K562 (cell line): ENCODE results near the gene TTC38. TPM values are rescaled to one million over a fixed set of nuclear protein-coding genes. Genes with fewer than 3 reads are reported as not detected.

Experiments used
- BRCA1 ChIP-seq, 2 experiments: fragments of 450-650 bp in 1 of 2; sonication (generic) in 1 of 2; formaldehyde crosslinking in 1 of 2; IDR thresholded peaks; 2 replicates each; pipeline versions ENCODE4 v1.5.0 to v1.6.1; 2017 to 2020; ENCODE audit warnings: mild to moderate bottlenecking in 1 of 2, missing genetic modification reagents in 1 of 2
- CCAR2 ChIP-seq: fragments of 200-400 bp; formaldehyde crosslinking; IDR thresholded peaks from 2 replicates; pipeline ENCODE4 v1.6.1; 2017; ENCODE audit warnings: mild to moderate bottlenecking, low read depth, low read length
- HOXB6 ChIP-seq: fragments of 250-450 bp; sonication (Bioruptor Pico); IDR thresholded peaks from 2 replicates; pipeline ENCODE4 v1.5.1; 2022; ENCODE audit warnings: mild to moderate bottlenecking, borderline replicate concordance
- HSF4 ChIP-seq: fragments of 250-450 bp; sonication (Bioruptor Pico); IDR thresholded peaks from 2 replicates; pipeline ENCODE4 v2.1.2; 2022; ENCODE audit warnings: mild to moderate bottlenecking, moderate library complexity, borderline replicate concordance
- JUNB ChIP-seq: fragments of 450-650 bp; formaldehyde crosslinking; conservative IDR thresholded peaks from 2 replicates; pipeline ENCODE4 v1.4.0; 2020; ENCODE audit warnings: mild to moderate bottlenecking
- MAFG ChIP-seq: fragments of 450-650 bp; conservative IDR thresholded peaks from 2 replicates; pipeline ENCODE4 v1.6.1; 2016; ENCODE audit warnings: missing genetic modification characterization, missing compliant biosample characterization
- MIER1 ChIP-seq: fragments of 450-650 bp; IDR thresholded peaks from 2 replicates; pipeline ENCODE4 v1.6.1; 2016; ENCODE audit warnings: antibody characterized with exemption, mild to moderate bottlenecking, low read depth
- NFE2L1 ChIP-seq: fragments of 450-650 bp; IDR thresholded peaks from 2 replicates; pipeline ENCODE4 v1.6.1; 2016; ENCODE audit warnings: missing genetic modification characterization, low read depth, mild to moderate bottlenecking, missing compliant biosample characterization, moderate library complexity, borderline replicate concordance
- NFXL1 ChIP-seq: fragments of 450-650 bp; formaldehyde crosslinking; IDR thresholded peaks from 2 replicates; pipeline ENCODE4 v1.4.0; 2021; ENCODE audit warnings: mild to moderate bottlenecking
- NFYB ChIP-seq: IDR thresholded peaks from 2 replicates; pipeline ENCODE4 v1.6.1; 2011; ENCODE audit warnings: mild to moderate bottlenecking, moderate library complexity; ENCODE audit not compliant: insufficient read length; ENCODE audit errors: extremely low read depth
- NR3C1 ChIP-seq: sonication (generic); formaldehyde crosslinking; IDR thresholded peaks from 2 replicates; pipeline ENCODE4 v1.8.1; 2022; ENCODE audit warnings: missing genetic modification reagents
- POLR2G ChIP-seq: fragments of 200-400 bp; formaldehyde crosslinking; IDR thresholded peaks from 2 replicates; pipeline ENCODE4 v1.6.1; 2017; ENCODE audit warnings: low read depth, mild to moderate bottlenecking, antibody characterized with exemption, low read length, moderate library complexity
- POLR2H ChIP-seq: IDR thresholded peaks from 2 replicates; pipeline ENCODE4 v1.6.1; 2016; ENCODE audit warnings: missing genetic modification characterization, low read depth, mild to moderate bottlenecking, control low read depth, missing compliant biosample characterization, moderate library complexity
- PURB ChIP-seq: sonication (generic); formaldehyde crosslinking; IDR thresholded peaks from 2 replicates; pipeline ENCODE4 v1.9.0; 2021; ENCODE audit warnings: low read depth, mild to moderate bottlenecking, missing genetic modification reagents
- SMARCE1 ChIP-seq: fragments of 450-650 bp; IDR thresholded peaks from 2 replicates; pipeline ENCODE4 v1.7.1; 2016; ENCODE audit warnings: mild to moderate bottlenecking
- TCF3 ChIP-seq: sonication (generic); formaldehyde crosslinking; IDR thresholded peaks from 2 replicates; pipeline ENCODE4 v1.4.0; 2020; ENCODE audit warnings: mild to moderate bottlenecking, missing genetic modification reagents
- XRCC5 ChIP-seq: fragments of 200-400 bp; formaldehyde crosslinking; IDR thresholded peaks from 2 replicates; pipeline ENCODE4 v1.6.1; 2017; ENCODE audit warnings: low read depth, mild to moderate bottlenecking, low read length
- ZBTB49 ChIP-seq: sonication (generic); formaldehyde crosslinking; IDR thresholded peaks from 2 replicates; pipeline ENCODE4 v1.8.0; 2022; ENCODE audit warnings: missing genetic modification reagents, mild to moderate bottlenecking, borderline replicate concordance
- ZNF165 ChIP-seq: fragments of 250-450 bp; sonication (Bioruptor Pico); IDR thresholded peaks from 2 replicates; pipeline ENCODE4 v1.4.0; 2020; ENCODE audit warnings: borderline replicate concordance
- ZNF232 ChIP-seq: sonication (generic); formaldehyde crosslinking; IDR thresholded peaks from 2 replicates; pipeline ENCODE4 v1.8.0; 2022; ENCODE audit warnings: mild to moderate bottlenecking, missing genetic modification reagents
- ZNF551 ChIP-seq: fragments of 250-450 bp; sonication (Bioruptor Pico); IDR thresholded peaks from 2 replicates; pipeline ENCODE4 v1.5.0; 2021; ENCODE audit warnings: mild to moderate bottlenecking, moderate library complexity
- ZNF609 ChIP-seq: sonication (generic); formaldehyde crosslinking; IDR thresholded peaks from 2 replicates; pipeline ENCODE4 v1.8.1; 2023; ENCODE audit warnings: missing genetic modification reagents, mild to moderate bottlenecking, borderline replicate concordance
- polyA plus RNA-seq, 8 experiments: library from polyadenylated mRNA; depleted of rRNA in 4 of 8; stranded (reverse) in 5 of 8; unstranded in 3 of 8; fragments of >200 nt; fragmentation: Nextera tagmentation in 2 of 8; fragmentation: Illumina TruSeq in 1 of 8; extraction: Ambion mirVana in 2 of 8; extraction: Trizol in 1 of 8; gene quantifications; 2 replicates each; pipeline versions ENCODE4 v1.2.1 to v1.2.3, GENCODE V29; 2011 to 2014; ENCODE audit warnings: inconsistent platforms in 1 of 8, missing spikeins in 1 of 8
- total RNA-seq, 7 experiments: library from RNA; depleted of rRNA in 6 of 7; stranded (reverse); fragments of >200 nt in 6 of 7; fragmentation: Illumina TruSeq in 2 of 7; extraction: Trizol in 2 of 7; gene quantifications; 2 replicates each; pipeline versions ENCODE4 v1.2.1 to v1.2.3, GENCODE V29; 2011 to 2021; ENCODE audit warnings: low replicate concordance in 1 of 7

Gene TTC38
- total and polyA plus RNA-seq, 9 of the 15 experiments (the other 6 are each of a cell fraction or from before 2014, with no cell fraction given), result 0.84 to 28.4 (median 18.1) TPM

- no peak for TF ChIP-seq NFE2L1 (tag)
- TF ChIP-seq HOXB6 (CRISPR knock-in tag), result no peak
- no peak for TF ChIP-seq TCF3 (CRISPR knock-in tag)
- peak; percentile 52 for TF ChIP-seq NFYB
- TF ChIP-seq NFXL1 (CRISPR knock-in tag), result no peak
- TF ChIP-seq PURB (CRISPR knock-in tag), result no peak
- TF ChIP-seq BRCA1 (IDR thresholded peaks at IDR 0.05), result no peak
- TF ChIP-seq BRCA1 (CRISPR knock-in tag; IDR thresholded peaks at IDR 0.05), result no peak
- peak; percentile 54; the same call in 1 of the 2 replicates for TF ChIP-seq POLR2H (tag)
- no peak for TF ChIP-seq ZBTB49 (CRISPR knock-in tag)
- no peak for TF ChIP-seq JUNB (CRISPR knock-in tag)
- TF ChIP-seq ZNF232 (CRISPR knock-in tag), result no peak
- TF ChIP-seq ZNF551 (CRISPR knock-in tag), result no peak
- no peak for TF ChIP-seq NR3C1 (CRISPR knock-in tag)
- TF ChIP-seq MAFG (tag), result no peak
- no peak for TF ChIP-seq HSF4
- TF ChIP-seq XRCC5, result no peak
- TF ChIP-seq ZNF609 (CRISPR knock-in tag), result no peak
- TF ChIP-seq ZNF165 (CRISPR knock-in tag), result no peak
- TF ChIP-seq POLR2G, result peak; percentile 86
- TF ChIP-seq CCAR2, result no peak
- TF ChIP-seq SMARCE1, result no peak
- no peak for TF ChIP-seq MIER1
Measured at GRCh38 chr22:46296257-46297150, 28.7 kb downstream of the TTC38 start, which contains the start of gene GTSE1 (continued).
